Measurements from ENCODE around the gene PLPPR3.

- TF ChIP-seq CTCF (IDR thresholded peaks at IDR 0.05; ENCODE audit: low read depth, low read length, missing input control) (no peak), REST (IDR thresholded peaks at IDR 0.05) (no peak), FOXA1 (IDR thresholded peaks at IDR 0.05) (no peak), GABPA (IDR thresholded peaks at IDR 0.05 in 1 of 2, conservative IDR thresholded peaks at IDR 0.05 in 1 of 2) (no peak)
Measured at GRCh38 chr19:780935-781334, 40.8 kb downstream of the PLPPR3 start.
